GM21786 (cell line): ENCODE results near the gene OLR1.
"Not testable (repeated sequence)": the region's sequence is repeated elsewhere in the genome, so short reads cannot be mapped to it uniquely, and the experiment has no call there.

ENCODE experiments used
- ATAC-seq: cut with Tn5 transposase; IDR thresholded peaks from one replicate; pipeline ENCODE4 v1.9.1; 2021; ENCODE audit not compliant: unreplicated experiment

OLR1 gene

GRCh38 chr12:10171973-10172728 lies at the start of gene OLR1:
Gene OLR1 (minus strand): TSS chr12:10172132. CDS start chr12:10172077, 55 bp downstream.
- ATAC-seq = no peak

DNA sequence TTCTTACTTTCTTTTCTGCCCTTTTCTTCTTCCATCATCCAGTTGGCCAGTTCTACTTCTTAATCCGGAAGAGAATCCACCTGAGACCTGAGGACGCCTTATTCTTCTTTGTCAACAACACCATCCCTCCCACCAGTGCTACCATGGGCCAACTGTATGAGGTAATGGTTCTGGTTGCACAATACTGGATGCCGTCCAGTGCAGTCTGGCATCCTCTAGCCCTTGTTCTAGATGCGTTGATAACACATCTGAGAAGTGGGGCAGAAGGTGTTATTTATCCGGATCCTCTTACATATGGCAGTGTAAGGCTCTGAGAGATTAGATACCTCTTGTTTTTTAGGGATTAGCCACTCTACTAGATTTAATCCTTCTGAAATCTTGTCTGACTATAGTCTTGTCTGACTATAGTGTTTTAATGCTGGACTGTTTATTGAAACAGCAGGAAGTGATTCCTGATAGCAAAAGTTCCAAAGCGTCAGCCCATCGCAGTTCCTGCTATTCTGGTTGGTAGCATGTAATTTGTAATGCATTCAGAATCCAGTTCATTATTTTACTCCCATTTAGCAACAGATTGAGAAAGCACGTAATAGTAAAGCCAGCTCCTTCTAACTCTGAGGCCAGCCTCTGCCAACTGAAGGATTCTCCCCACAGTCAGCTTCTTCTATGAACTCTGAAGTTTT lies 48.6 kb upstream of the OLR1 start:
- no peak for ATAC-seq

DNA sequence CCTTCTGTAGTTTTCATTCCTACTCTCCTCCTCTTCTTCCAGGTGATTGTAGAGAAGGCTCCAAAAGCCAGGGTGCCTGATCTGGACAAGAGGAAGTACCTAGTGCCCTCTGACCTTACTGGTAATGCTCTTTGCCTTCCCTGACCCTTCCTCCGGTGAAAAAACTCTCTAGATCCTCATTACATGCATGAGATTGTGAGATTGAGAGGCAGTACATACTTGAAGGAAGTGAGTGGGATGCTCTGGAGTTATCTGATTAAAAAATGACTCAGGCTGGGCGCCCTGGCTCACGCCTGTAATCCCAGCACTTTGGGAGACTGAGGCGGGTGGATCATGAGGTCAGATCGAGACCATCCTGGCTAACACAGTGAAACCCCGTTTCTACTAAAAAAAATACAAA lies 46.1 kb upstream of the OLR1 start:
- no peak for ATAC-seq

DNA sequence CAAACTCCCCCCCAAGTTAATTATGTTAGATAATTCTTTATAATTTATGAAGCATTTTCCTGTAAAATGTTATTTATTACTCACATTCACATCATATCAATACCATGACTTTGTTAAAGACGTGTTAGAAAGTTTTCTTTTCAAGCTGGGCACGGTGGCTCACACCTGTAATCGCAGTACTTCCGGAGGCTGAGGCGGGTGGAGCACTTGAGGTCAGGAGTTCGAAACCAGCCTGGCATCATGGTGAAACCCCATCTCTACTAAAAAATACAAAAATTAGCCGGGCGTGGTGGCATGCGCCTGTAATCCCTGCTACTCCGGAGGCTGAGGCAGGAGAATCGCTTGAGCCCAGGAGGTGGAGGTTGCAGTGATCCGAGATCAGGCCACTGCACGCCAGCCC lies 44.0 kb upstream of the OLR1 start:
- ATAC-seq = not testable (repeated sequence)

DNA sequence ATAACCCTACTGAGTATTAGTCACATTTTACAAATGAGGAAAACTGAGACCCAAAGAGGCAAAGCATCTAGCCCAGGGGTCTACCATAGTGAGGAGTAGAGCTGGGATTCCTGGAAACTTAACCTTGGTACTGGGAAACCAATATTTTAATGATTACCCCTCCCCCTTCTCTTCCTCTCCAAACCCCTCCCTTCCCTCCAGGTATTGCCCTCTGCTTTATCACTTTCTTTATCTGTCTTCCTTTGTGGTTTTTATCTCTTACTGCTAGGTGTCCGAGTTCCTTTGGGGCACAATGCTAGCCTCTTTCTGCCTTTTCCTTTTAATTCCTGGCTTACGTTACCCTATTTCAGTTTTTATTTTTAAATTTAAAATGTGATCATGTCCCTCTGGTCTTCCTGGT lies 43.5 kb upstream of the OLR1 start:
- no peak for ATAC-seq

DNA sequence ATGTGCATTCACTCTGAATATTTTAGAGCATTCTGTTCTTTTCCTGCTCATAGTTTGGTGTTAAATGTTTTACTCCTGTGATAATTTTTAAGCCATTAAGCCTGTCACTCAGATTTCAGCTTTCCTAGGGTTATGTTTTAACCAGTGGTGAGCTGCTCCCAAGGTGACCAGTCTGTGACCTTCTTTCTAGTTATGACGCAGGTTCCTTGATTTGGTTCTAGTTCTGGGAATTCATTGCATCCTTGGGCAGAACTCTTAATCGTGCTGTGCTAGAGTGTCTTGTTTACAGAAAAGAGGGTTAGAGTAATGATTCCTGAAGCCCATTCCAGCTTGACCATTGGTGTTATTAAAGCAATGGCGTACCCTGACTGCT lies 42.9 kb upstream of the OLR1 start:
- ATAC-seq = no peak

GRCh38 chr12:10214136-10214894 lies 42.4 kb upstream of the OLR1 start:
- ATAC-seq = no peak

GRCh38 chr12:10213168-10214135 lies 41.5 kb upstream of the OLR1 start:
- ATAC-seq = peak; percentile 34

DNA sequence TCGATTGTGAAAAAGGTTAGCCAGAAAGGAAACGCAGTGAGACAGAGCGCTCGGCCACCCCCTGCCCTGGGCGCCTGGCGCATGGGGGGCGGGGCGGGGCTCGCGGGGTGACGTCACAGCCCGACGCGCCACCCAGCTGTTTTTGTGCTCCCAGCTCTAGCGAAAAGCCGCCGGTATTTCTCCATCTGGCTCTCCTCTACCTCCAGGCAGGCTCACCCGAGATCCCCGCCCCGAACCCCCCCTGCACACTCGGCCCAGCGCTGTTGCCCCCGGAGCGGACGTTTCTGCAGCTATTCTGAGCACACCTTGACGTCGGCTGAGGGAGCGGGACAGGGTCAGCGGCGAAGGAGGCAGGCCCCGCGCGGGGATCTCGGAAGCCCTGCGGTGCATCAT lies 40.8 kb upstream of the OLR1 start, which contains the start of gene GABARAPL1:
Gene GABARAPL1, plus strand, starts transcription at position 139 of the 393 bp plus-strand sequence. Its CDS starts 253 bp downstream, at position 392.
- ATAC-seq = peak; percentile 49

- peak; percentile 74 for ATAC-seq
Observed at GRCh38 chr12:10211940-10212738, 40.2 kb upstream of the OLR1 start.

DNA sequence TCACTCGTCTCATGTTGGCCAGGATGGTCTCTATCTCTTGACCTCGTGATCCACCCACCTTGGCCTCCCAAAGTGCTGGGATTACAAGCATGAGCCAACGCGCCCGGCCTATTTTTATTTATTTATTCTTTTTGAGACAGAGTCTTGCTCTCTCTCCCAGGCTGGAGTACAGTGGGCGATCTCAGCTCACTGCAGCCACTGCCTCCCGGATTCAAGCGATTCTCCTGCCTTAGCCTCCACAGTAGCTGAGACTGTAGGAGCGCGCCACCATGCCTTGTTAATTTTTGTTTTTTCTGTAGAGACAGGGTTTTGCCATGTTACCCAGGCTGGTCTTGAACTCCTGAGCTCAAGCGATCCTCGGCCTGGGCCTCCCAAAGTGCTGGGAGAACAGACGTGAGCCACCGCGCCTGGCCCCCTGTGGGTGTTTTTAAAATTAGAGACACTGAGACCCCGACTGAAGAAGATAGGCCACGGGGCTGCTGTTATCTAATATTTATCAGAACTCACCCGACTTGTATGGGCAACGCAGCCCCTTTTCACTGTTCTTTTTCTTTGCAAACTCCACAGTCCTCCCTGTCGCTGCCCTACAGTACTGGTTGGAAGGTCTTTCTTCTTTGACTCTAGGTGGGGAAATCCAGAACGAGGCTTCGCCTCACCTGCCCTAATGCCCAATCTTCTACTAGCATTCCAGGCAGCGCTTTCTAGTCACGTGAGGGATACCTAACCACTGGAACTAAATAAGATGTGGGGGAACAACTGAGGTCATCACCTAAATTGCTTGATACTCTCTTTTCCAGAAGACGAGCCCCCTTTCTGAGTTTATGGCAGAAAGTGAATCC lies 39.4 kb upstream of the OLR1 start:
- no peak for ATAC-seq

GRCh38 chr12:10210225-10210624 lies 38.3 kb upstream of the OLR1 start:
- no peak for ATAC-seq

DNA sequence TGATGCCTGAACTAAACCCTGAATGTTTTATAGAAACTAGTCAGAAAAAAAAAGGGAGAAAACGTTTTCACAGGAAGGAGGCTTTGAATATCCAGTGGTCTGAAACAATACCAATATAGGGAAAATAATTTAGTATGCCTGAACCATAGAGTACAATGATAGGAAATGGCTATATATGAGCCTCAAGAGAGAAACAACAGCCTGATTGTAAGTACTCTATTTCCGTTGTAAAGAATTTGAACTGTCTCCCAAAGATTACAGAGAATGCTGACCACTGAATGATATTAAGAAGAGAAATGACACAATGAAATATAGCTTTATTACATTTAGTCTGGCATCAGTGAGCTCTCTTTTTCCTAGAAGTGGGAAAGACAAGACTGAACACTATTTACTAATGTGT lies 35.2 kb upstream of the OLR1 start:
- ATAC-seq = no peak

- no peak for ATAC-seq
Observed at GRCh38 chr12:10205220-10205807, 33.4 kb upstream of the OLR1 start.

DNA sequence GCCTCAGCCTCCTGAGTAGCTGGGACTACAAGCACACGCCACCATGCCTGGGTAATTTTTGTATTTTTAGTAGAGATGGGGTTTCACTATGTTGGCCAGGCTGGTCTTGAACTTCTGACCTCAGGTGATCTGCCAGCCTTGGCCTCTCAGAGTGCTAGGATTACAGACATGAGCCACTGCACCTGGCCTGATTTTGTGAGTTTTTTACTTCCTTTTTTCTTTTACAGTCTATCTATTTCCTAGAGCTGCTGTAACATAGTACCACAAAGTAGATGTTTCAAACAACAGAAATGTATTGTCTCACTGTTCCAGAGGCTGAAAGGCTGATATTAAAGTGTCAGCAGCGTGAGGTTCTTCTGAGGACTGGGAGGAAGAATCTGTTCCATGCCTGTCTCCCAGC lies 32.6 kb upstream of the OLR1 start:
- not testable (repeated sequence) for ATAC-seq

GRCh38 chr12:10197879-10198278 lies 25.9 kb upstream of the OLR1 start:
- no peak for ATAC-seq

GRCh38 chr12:10196210-10196609 lies 24.3 kb upstream of the OLR1 start:
- ATAC-seq = peak; percentile 86

DNA sequence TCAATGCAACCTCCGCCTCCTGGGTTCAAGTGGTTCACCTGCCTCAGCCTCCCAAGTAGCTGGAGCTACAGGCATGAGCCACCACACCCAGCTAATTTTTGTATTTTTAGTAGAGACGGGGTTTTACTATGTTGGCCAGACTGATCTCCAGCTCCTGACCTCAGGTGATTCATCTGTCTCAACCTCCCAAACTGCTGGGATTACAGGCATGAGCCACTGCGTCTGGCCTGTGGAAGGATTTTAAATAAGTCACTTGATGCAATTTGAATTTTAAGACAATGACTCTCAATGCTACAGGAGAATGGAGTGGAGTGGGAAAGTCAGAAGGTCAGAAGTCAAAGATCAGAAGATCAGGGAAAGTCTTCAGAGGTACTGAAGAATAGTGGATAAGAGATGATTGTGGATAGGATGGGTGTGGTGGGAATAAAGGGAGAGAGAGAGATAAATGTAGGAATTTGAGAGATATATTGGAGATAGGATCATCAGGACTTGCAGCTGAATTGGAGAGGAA lies 22.3 kb upstream of the OLR1 start:
- no peak for ATAC-seq
